Loucy (cell line): ENCODE data around the gene LRRTM4.

Experiments used
- H2AFZ ChIP-seq: fragments of 200-600 bp; sonication (generic); 2 replicates; pipeline ENCODE4 v1.6.0; 2016; ENCODE audit warnings: antibody characterized with exemption, mild to moderate bottlenecking, low read length, moderate library complexity
- H3F3A ChIP-seq: fragments of 200-600 bp; 2 replicates; pipeline ENCODE4 v1.6.0; 2016; ENCODE audit warnings: antibody characterized with exemption, low read depth, mild to moderate bottlenecking
- H3K27me3 ChIP-seq: fragments of 200-600 bp; sonication (generic); 2 replicates; pipeline ENCODE4 v1.6.1; 2014; ENCODE audit warnings: low read length, mild to moderate bottlenecking; ENCODE audit not compliant: insufficient read depth, poor library complexity, severe bottlenecking
- H3K36me3 ChIP-seq: fragments of 200-600 bp; sonication (generic); 2 replicates; pipeline ENCODE4 v1.6.1; 2016; ENCODE audit warnings: low read length; ENCODE audit not compliant: insufficient read depth
- H3K4me1 ChIP-seq: fragments of 200-600 bp; sonication (generic); 2 replicates; pipeline ENCODE4 v1.5.1; 2014; ENCODE audit warnings: low read length, mild to moderate bottlenecking; ENCODE audit not compliant: insufficient read depth, poor library complexity, severe bottlenecking
- H3K4me2 ChIP-seq: fragments of 200-600 bp; sonication (generic); 2 replicates; pipeline ENCODE4 v1.6.0; 2014; ENCODE audit warnings: antibody characterized with exemption, low read length, low read depth, mild to moderate bottlenecking; ENCODE audit not compliant: poor library complexity, severe bottlenecking
- H3K4me3 ChIP-seq: fragments of 200-600 bp; sonication (generic); 2 replicates; pipeline ENCODE4 v1.5.1; 2014; ENCODE audit warnings: low read length, mild to moderate bottlenecking, mixed read lengths; ENCODE audit not compliant: poor library complexity, severe bottlenecking
- H3K79me2 ChIP-seq: fragments of 200-600 bp; sonication (generic); 2 replicates; pipeline ENCODE4 v1.6.1; 2014; ENCODE audit warnings: low read length; ENCODE audit not compliant: insufficient read depth
- H3K9ac ChIP-seq: fragments of 200-600 bp; sonication (generic); 2 replicates; pipeline ENCODE4 v1.6.0; 2014; ENCODE audit warnings: mild to moderate bottlenecking, low read depth, low read length, moderate library complexity; ENCODE audit not compliant: poor library complexity, severe bottlenecking
- H3K9me2 ChIP-seq: fragments of 200-600 bp; sonication (generic); replicated peaks from 2 replicates; pipeline ENCODE4 v1.6.1; 2016; ENCODE audit warnings: low read depth, low read length, mixed read lengths
- H3K9me3 ChIP-seq: fragments of 200-600 bp; sonication (generic); 2 replicates; pipeline ENCODE4 v1.6.1; 2014; ENCODE audit warnings: mild to moderate bottlenecking, antibody characterized with exemption, low read length, low read depth; ENCODE audit not compliant: insufficient read depth
- H4K20me1 ChIP-seq: fragments of 200-600 bp; sonication (generic); 2 replicates; pipeline ENCODE4 v1.6.0; 2014; ENCODE audit warnings: antibody characterized with exemption, low read length, mild to moderate bottlenecking; ENCODE audit not compliant: insufficient read depth, poor library complexity, severe bottlenecking
- EZH2phosphoT487 ChIP-seq: fragments of 200-600 bp; IDR thresholded peaks from 2 replicates; pipeline ENCODE4 v1.6.1; 2018; ENCODE audit warnings: antibody characterized with exemption, mild to moderate bottlenecking, moderate library complexity, borderline replicate concordance
- TF ChIP-seq, protein P1 (sequence below): fragments of 200-600 bp; sonication (generic); conservative IDR thresholded peaks from 2 replicates; pipeline ENCODE4 v1.5.1; 2014; ENCODE audit warnings: mild to moderate bottlenecking, antibody characterized with exemption, low read length

Gene LRRTM4

GRCh38 chr2:77294474-77294873, 227.7 kb downstream of the LRRTM4 start:
- no peaks in the 10 kb centered on the region for H3K36me3 ChIP-seq
- no peak overlapping the region for H3K9ac ChIP-seq
- no peak overlapping the region for H3K4me3 ChIP-seq
- H3K9me2 ChIP-seq: no peaks in the 10 kb centered on the region
- H3K4me2 ChIP-seq: no peak overlapping the region
- H4K20me1 ChIP-seq: no peaks in the 10 kb centered on the region
- no peaks in the 10 kb centered on the region for H3F3A ChIP-seq
- H3K79me2 ChIP-seq: no peaks in the 10 kb centered on the region
- TF ChIP-seq EZH2phosphoT487: no peak
- TF ChIP-seq, protein P1, sequence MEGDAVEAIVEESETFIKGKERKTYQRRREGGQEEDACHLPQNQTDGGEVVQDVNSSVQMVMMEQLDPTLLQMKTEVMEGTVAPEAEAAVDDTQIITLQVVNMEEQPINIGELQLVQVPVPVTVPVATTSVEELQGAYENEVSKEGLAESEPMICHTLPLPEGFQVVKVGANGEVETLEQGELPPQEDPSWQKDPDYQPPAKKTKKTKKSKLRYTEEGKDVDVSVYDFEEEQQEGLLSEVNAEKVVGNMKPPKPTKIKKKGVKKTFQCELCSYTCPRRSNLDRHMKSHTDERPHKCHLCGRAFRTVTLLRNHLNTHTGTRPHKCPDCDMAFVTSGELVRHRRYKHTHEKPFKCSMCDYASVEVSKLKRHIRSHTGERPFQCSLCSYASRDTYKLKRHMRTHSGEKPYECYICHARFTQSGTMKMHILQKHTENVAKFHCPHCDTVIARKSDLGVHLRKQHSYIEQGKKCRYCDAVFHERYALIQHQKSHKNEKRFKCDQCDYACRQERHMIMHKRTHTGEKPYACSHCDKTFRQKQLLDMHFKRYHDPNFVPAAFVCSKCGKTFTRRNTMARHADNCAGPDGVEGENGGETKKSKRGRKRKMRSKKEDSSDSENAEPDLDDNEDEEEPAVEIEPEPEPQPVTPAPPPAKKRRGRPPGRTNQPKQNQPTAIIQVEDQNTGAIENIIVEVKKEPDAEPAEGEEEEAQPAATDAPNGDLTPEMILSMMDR: no peak
- no peaks in the 10 kb centered on the region for H3K27me3 ChIP-seq
- H3K9me3 ChIP-seq: no peaks in the 10 kb centered on the region
- no peaks in the 10 kb centered on the region for H3K4me1 ChIP-seq
- H2AFZ ChIP-seq: no peak overlapping the region

DNA sequence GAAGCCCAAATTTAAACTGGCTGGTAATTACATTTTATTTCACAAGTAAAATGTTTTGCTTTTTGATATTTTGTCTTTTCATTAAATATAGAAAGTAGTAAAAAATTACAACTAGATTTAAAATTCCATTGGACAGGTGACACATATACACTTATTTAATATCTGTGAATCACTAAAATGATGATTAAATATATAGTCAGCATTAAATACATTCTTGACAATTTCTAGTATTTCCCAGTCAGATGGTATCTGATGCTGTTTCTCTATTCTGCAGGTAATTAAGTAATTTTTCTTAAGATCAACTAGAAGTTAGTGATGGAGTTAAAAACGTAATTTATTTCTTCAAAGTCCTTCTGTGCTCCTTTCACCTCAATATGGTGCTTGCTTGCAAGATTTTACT, 237.8 kb downstream of the LRRTM4 start:
- H3K9me3 ChIP-seq: no peaks in the 10 kb centered on the region
- TF ChIP-seq, protein P1: no peak
- no peak for TF ChIP-seq EZH2phosphoT487
- H3F3A ChIP-seq: no peaks in the 10 kb centered on the region
- H3K27me3 ChIP-seq: no peaks in the 10 kb centered on the region
- H3K4me3 ChIP-seq: no peak overlapping the region
- no peaks in the 10 kb centered on the region for H3K9me2 ChIP-seq
- no peak overlapping the region for H3K4me2 ChIP-seq
- H3K79me2 ChIP-seq: no peaks in the 10 kb centered on the region
- H3K36me3 ChIP-seq: no peaks in the 10 kb centered on the region
- H3K9ac ChIP-seq: no peak overlapping the region
- H4K20me1 ChIP-seq: no peaks in the 10 kb centered on the region
- no peaks in the 10 kb centered on the region for H3K4me1 ChIP-seq
- no peak overlapping the region for H2AFZ ChIP-seq

- TF ChIP-seq, protein P1: no peak
- TF ChIP-seq EZH2phosphoT487: no peak
These were observed 250.9 kb downstream of the LRRTM4 start for GRCh38 chr2:77271262-77271661.

More at GRCh38 chr2:77271262-77271661, 250.9 kb downstream of the LRRTM4 start:
- H3K9ac ChIP-seq: no peak overlapping the region
- H3K79me2 ChIP-seq: no peaks in the 10 kb centered on the region
- H4K20me1 ChIP-seq: no peaks in the 10 kb centered on the region
- H3K9me3 ChIP-seq: no peaks in the 10 kb centered on the region
- H3K9me2 ChIP-seq: no peaks in the 10 kb centered on the region
- no peaks in the 10 kb centered on the region for H3K36me3 ChIP-seq
- no peak overlapping the region for H3K4me2 ChIP-seq
- H3F3A ChIP-seq: no peaks in the 10 kb centered on the region
- no peaks in the 10 kb centered on the region for H3K27me3 ChIP-seq
- no peaks in the 10 kb centered on the region for H3K4me1 ChIP-seq
- no peak overlapping the region for H3K4me3 ChIP-seq
- no peak overlapping the region for H2AFZ ChIP-seq
